Measurements from ENCODE around the gene TCP10L. TPM values are rescaled to one million over a fixed set of nuclear protein-coding genes. Genes with fewer than 3 reads are reported as not detected.

Gene TCP10L
- total and polyA plus RNA-seq, 2 donors = 1.0 to 2.5 TPM

DNA sequence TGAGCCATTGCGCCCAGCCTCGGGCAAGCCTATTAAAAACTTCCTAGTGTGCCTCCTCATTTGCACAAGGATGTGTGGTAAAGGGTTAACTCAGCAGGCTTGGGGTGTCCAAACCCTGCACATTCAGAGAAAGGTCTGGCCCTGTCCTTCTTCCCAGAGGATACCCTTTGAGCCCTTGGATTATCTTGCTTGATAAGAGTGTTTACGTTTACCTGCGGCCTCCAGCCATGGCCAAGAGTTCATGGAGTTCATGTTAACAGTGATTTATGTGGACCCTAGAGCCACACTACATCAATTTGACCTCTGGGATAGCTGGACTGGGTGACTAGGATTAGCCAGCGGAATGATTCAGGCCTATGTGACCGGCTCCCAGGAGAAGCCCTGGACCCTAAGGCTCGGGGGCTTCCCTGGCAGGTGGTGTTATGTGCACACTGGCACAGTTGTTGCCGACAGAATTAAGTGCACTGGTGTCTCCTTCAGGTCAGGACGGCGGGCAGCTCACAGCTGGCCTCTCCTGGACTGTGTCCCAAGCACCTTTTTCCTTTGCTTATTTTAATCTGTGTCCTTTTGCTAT, 7.7 kb upstream of the TCP10L start:
- 96% methylated on average over 10 of the region's 10 CpGs for WGBS
- no peak for DNase-seq (ENCODE audit: low read depth in 6 of 9, low spot score in 9 of 9)
- peaks cover 0 to 3% of the 10 kb centered on the region in 2 donors for H3K36me3 ChIP-seq (ENCODE audit: control insufficient read depth in 2 of 2, insufficient read depth in 2 of 2, low read length in 1 of 2)

DNA sequence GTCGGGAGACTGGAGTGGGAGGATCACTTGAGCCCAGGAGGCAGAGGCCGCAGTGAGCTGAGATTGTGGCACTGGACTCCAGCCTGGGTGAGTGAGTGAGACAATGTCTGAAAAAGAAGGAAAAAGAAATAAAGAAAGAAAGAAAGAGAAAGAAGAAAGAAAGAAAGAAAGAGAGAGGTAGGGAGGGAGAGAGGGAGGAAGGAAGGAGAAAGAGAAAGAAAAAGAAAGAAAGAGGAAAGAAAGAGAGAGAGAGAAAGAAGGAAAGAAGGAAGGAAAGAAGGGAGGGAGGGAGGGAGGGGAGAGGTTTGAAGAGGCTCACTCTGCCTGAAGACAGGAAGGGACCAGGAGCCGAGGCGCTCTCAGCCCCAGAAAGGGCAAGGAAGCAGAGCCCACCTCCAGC, 4.8 kb upstream of the TCP10L start:
- Histone ChIP-seq H3K4me3 (ENCODE audit: low read length in 2 of 2) (no peak overlapping the region), H3K36me3 (ENCODE audit: control insufficient read depth in 2 of 2, insufficient read depth in 2 of 2, low read length in 1 of 2) (no peaks in the 10 kb centered on the region), H3K4me1 (ENCODE audit: control insufficient read depth in 2 of 2, insufficient read depth in 2 of 2, low read length in 2 of 2) (no peaks in the 10 kb centered on the region), H3K27me3 (ENCODE audit: control insufficient read depth in 2 of 2, insufficient read depth in 1 of 2, low read length in 1 of 2) (no peaks in the 10 kb centered on the region), H3K27ac (ENCODE audit: low read depth in 1 of 2, low read length in 1 of 2) (no peak overlapping the region), H3K9me3 (ENCODE audit: control insufficient read depth in 2 of 2, insufficient read depth in 1 of 2, low read length in 1 of 2) (no peaks in the 10 kb centered on the region)
- DNase-seq (ENCODE audit: low read depth in 6 of 9, low spot score in 9 of 9) = no peak
- WGBS = 96% methylated on average over 4 of the region's 4 CpGs

More for the DNA sequence above, 7.7 kb upstream of the TCP10L start:
- Histone ChIP-seq H3K9me3 (ENCODE audit: control insufficient read depth in 2 of 2, insufficient read depth in 1 of 2, low read length in 1 of 2) (no peaks in the 10 kb centered on the region), H3K27ac (ENCODE audit: low read depth in 1 of 2, low read length in 1 of 2) (no peak overlapping the region), H3K4me3 (ENCODE audit: low read length in 2 of 2) (no peak overlapping the region), H3K4me1 (ENCODE audit: control insufficient read depth in 2 of 2, insufficient read depth in 2 of 2, low read length in 2 of 2) (no peaks in the 10 kb centered on the region), H3K27me3 (ENCODE audit: control insufficient read depth in 2 of 2, insufficient read depth in 1 of 2, low read length in 1 of 2) (no peaks in the 10 kb centered on the region)

GRCh38 chr21:32587651-32588050, 2.3 kb upstream of the TCP10L start:
- Histone ChIP-seq H3K4me1 (ENCODE audit: control insufficient read depth in 2 of 2, insufficient read depth in 2 of 2, low read length in 2 of 2) (no peaks in the 10 kb centered on the region), H3K27me3 (ENCODE audit: control insufficient read depth in 2 of 2, insufficient read depth in 1 of 2, low read length in 1 of 2) (no peaks in the 10 kb centered on the region), H3K27ac (ENCODE audit: low read depth in 1 of 2, low read length in 1 of 2) (no peak overlapping the region), H3K4me3 (ENCODE audit: low read length in 2 of 2) (no peak overlapping the region), H3K9me3 (ENCODE audit: control insufficient read depth in 2 of 2, insufficient read depth in 1 of 2, low read length in 1 of 2) (no peaks in the 10 kb centered on the region), H3K36me3 (ENCODE audit: control insufficient read depth in 2 of 2, insufficient read depth in 2 of 2, low read length in 1 of 2) (no peaks in the 10 kb centered on the region)
- WGBS = 99% methylated on average over 5 of the region's 5 CpGs
- no peak for DNase-seq (ENCODE audit: low read depth in 6 of 9, low spot score in 9 of 9)

- 95% methylated on average over 13 of the region's 13 CpGs for WGBS
Observed at GRCh38 chr21:32587120-32587519, 1.8 kb upstream of the TCP10L start.

GRCh38 chr21:32585970-32586369, 647 bp upstream of the TCP10L start:
- no peak overlapping the region for H3K27ac ChIP-seq (ENCODE audit: low read depth in 1 of 2, low read length in 1 of 2)
- DNase-seq (ENCODE audit: low read depth in 6 of 9, low spot score in 9 of 9) = no peak
- no peak overlapping the region for H3K4me3 ChIP-seq (ENCODE audit: low read length in 2 of 2)
- H3K4me1 ChIP-seq (ENCODE audit: control insufficient read depth in 2 of 2, insufficient read depth in 2 of 2, low read length in 2 of 2) = no peaks in the 10 kb centered on the region
- no peaks in the 10 kb centered on the region for H3K27me3 ChIP-seq (ENCODE audit: control insufficient read depth in 2 of 2, insufficient read depth in 1 of 2, low read length in 1 of 2)
- no peaks in the 10 kb centered on the region for H3K36me3 ChIP-seq (ENCODE audit: control insufficient read depth in 2 of 2, insufficient read depth in 2 of 2, low read length in 1 of 2)
- WGBS = 96% methylated on average over 9 of the region's 9 CpGs
- H3K9me3 ChIP-seq (ENCODE audit: control insufficient read depth in 2 of 2, insufficient read depth in 1 of 2, low read length in 1 of 2) = no peaks in the 10 kb centered on the region

More at GRCh38 chr21:32587120-32587519, 1.8 kb upstream of the TCP10L start:
- Histone ChIP-seq H3K9me3 (ENCODE audit: control insufficient read depth in 2 of 2, insufficient read depth in 1 of 2, low read length in 1 of 2) (no peaks in the 10 kb centered on the region), H3K36me3 (ENCODE audit: control insufficient read depth in 2 of 2, insufficient read depth in 2 of 2, low read length in 1 of 2) (no peaks in the 10 kb centered on the region), H3K27me3 (ENCODE audit: control insufficient read depth in 2 of 2, insufficient read depth in 1 of 2, low read length in 1 of 2) (no peaks in the 10 kb centered on the region), H3K4me1 (ENCODE audit: control insufficient read depth in 2 of 2, insufficient read depth in 2 of 2, low read length in 2 of 2) (no peaks in the 10 kb centered on the region), H3K27ac (ENCODE audit: low read depth in 1 of 2, low read length in 1 of 2) (no peak overlapping the region), H3K4me3 (ENCODE audit: low read length in 2 of 2) (no peak overlapping the region)
- DNase-seq (ENCODE audit: low read depth in 6 of 9, low spot score in 9 of 9) = no peak

GRCh38 chr21:32584472-32584871, 851 bp downstream of the TCP10L start:
- H3K36me3 ChIP-seq (ENCODE audit: control insufficient read depth in 2 of 2, insufficient read depth in 2 of 2, low read length in 1 of 2) = no peaks in the 10 kb centered on the region
- no peaks in the 10 kb centered on the region for H3K4me1 ChIP-seq (ENCODE audit: control insufficient read depth in 2 of 2, insufficient read depth in 2 of 2, low read length in 2 of 2)
- WGBS = 89% methylated on average over 8 of the region's 8 CpGs
- DNase-seq (ENCODE audit: low read depth in 6 of 9, low spot score in 9 of 9) = no peak
- H3K4me3 ChIP-seq (ENCODE audit: low read length in 2 of 2) = no peak overlapping the region
- no peak overlapping the region for H3K27ac ChIP-seq (ENCODE audit: low read depth in 1 of 2, low read length in 1 of 2)
- no peaks in the 10 kb centered on the region for H3K9me3 ChIP-seq (ENCODE audit: control insufficient read depth in 2 of 2, insufficient read depth in 1 of 2, low read length in 1 of 2)
- no peaks in the 10 kb centered on the region for H3K27me3 ChIP-seq (ENCODE audit: control insufficient read depth in 2 of 2, insufficient read depth in 1 of 2, low read length in 1 of 2)

GRCh38 chr21:32581732-32582131, 3.6 kb downstream of the TCP10L start:
- WGBS = 97% methylated on average over 13 of the region's 13 CpGs
- H3K27me3 ChIP-seq (ENCODE audit: control insufficient read depth in 2 of 2, insufficient read depth in 1 of 2, low read length in 1 of 2) = peaks cover 0 to 2% of the 10 kb centered on the region in 2 donors
- no peak overlapping the region for H3K27ac ChIP-seq (ENCODE audit: low read depth in 1 of 2, low read length in 1 of 2)
- no peaks in the 10 kb centered on the region for H3K9me3 ChIP-seq (ENCODE audit: control insufficient read depth in 2 of 2, insufficient read depth in 1 of 2, low read length in 1 of 2)
- H3K36me3 ChIP-seq (ENCODE audit: control insufficient read depth in 2 of 2, insufficient read depth in 2 of 2, low read length in 1 of 2) = no peaks in the 10 kb centered on the region
- peaks cover 4 to 12% of the 10 kb centered on the region in 2 donors for H3K4me1 ChIP-seq (ENCODE audit: control insufficient read depth in 2 of 2, insufficient read depth in 2 of 2, low read length in 2 of 2)
- DNase-seq (ENCODE audit: low read depth in 6 of 9, low spot score in 9 of 9) = no peak
- no peak overlapping the region for H3K4me3 ChIP-seq (ENCODE audit: low read length in 2 of 2)

DNA sequence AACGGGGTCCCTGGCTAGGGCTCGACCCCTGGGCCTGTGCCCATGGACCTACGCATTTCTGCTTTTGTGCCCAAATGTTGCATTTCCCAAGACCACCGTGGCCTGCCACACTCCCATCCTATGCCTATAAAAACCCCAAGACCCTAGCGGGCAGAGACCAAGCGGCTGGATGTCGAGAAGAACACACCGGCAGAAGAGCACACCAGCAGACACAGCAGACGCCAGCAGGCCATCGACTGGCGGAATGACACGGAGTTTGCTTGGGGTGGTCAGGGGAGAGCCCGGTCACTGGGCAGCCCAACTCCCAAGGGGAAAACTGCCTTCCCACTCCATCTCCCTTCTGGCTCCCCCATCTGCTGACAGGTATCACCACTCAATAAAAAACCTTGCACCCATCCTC, 4.4 kb downstream of the TCP10L start:
- peaks cover 0 to 2% of the 10 kb centered on the region in 2 donors for H3K27me3 ChIP-seq (ENCODE audit: control insufficient read depth in 2 of 2, insufficient read depth in 1 of 2, low read length in 1 of 2)
- 99% methylated on average over 13 of the region's 13 CpGs for WGBS
- H3K9me3 ChIP-seq (ENCODE audit: control insufficient read depth in 2 of 2, insufficient read depth in 1 of 2, low read length in 1 of 2) = no peaks in the 10 kb centered on the region
- no peak for DNase-seq (ENCODE audit: low read depth in 6 of 9, low spot score in 9 of 9)
- no peak overlapping the region for H3K4me3 ChIP-seq (ENCODE audit: low read length in 2 of 2)
- no peaks in the 10 kb centered on the region for H3K36me3 ChIP-seq (ENCODE audit: control insufficient read depth in 2 of 2, insufficient read depth in 2 of 2, low read length in 1 of 2)
- H3K27ac ChIP-seq (ENCODE audit: low read depth in 1 of 2, low read length in 1 of 2) = no peak overlapping the region
- peaks cover 4 to 12% of the 10 kb centered on the region in 2 donors for H3K4me1 ChIP-seq (ENCODE audit: control insufficient read depth in 2 of 2, insufficient read depth in 2 of 2, low read length in 2 of 2)

GRCh38 chr21:32578107-32578691, 7.1 kb downstream of the TCP10L start:
- Histone ChIP-seq H3K4me1 (ENCODE audit: control insufficient read depth in 2 of 2, insufficient read depth in 2 of 2, low read length in 2 of 2) (peaks cover 4 to 12% of the 10 kb centered on the region in 2 donors), H3K9me3 (ENCODE audit: control insufficient read depth in 2 of 2, insufficient read depth in 1 of 2, low read length in 1 of 2) (no peaks in the 10 kb centered on the region), H3K27me3 (ENCODE audit: control insufficient read depth in 2 of 2, insufficient read depth in 1 of 2, low read length in 1 of 2) (peaks cover 0 to 2% of the 10 kb centered on the region in 2 donors), H3K4me3 (ENCODE audit: low read length in 2 of 2) (no peak overlapping the region), H3K27ac (ENCODE audit: low read depth in 1 of 2, low read length in 1 of 2) (no peak overlapping the region), H3K36me3 (ENCODE audit: control insufficient read depth in 2 of 2, insufficient read depth in 2 of 2, low read length in 1 of 2) (no peaks in the 10 kb centered on the region)
- DNase-seq (ENCODE audit: low read depth in 6 of 9, low spot score in 9 of 9) = peak in 6 of 9 donors; percentile 37 to 76 (median 54)
- WGBS = 63% methylated on average over 15 of the region's 15 CpGs
